GM21528 (cell line): ENCODE results near the gene APOOL.
"Not testable (repeated sequence)": the region's sequence is repeated elsewhere in the genome, so short reads cannot be mapped to it uniquely, and the experiment has no call there.

Experiments used
- ATAC-seq: cut with Tn5 transposase; IDR thresholded peaks from one replicate; pipeline ENCODE4 v1.9.1; 2021; ENCODE audit warnings: mild to moderate bottlenecking, moderate library complexity; ENCODE audit not compliant: unreplicated experiment, low FRiP score

Gene APOOL, protein sequence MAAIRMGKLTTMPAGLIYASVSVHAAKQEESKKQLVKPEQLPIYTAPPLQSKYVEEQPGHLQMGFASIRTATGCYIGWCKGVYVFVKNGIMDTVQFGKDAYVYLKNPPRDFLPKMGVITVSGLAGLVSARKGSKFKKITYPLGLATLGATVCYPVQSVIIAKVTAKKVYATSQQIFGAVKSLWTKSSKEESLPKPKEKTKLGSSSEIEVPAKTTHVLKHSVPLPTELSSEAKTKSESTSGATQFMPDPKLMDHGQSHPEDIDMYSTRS

DNA sequence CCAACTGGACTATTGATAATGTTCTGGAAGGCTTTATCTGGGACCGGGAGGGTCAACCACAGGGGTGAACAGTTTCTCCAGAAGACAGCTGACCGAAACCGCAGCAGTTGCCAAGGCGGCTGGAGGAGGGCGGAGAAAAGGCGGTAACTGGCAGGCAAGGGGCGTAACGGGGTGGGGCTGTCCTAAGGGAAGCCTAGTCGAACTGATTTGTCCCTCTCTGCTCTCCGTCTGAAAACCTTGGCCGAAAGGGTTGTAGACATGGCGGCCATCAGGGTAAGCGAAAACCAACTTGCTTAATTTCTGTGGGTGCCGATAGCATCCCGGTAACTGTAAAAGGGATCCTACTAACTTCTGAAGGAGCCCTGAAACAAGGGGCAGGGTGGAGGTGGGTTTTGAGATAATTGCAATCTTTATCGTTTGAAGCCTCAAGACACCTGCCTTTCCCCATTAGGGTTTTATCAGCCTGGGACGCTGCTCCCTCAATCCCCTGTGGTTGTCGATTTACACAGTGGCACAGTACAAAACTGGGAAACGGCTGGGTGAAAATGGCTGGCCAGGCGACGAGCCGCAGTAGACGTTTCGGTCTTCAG lies at the start of gene APOOL:
APOOL (plus strand) TSS at position 223 of the 590 bp plus-strand sequence; CDS start at position 259, 36 bp downstream.
- peak; percentile 98 for ATAC-seq

GRCh38 chrX:84956304-84956703 lies 47.4 kb upstream of the APOOL start:
- no peak for ATAC-seq

DNA sequence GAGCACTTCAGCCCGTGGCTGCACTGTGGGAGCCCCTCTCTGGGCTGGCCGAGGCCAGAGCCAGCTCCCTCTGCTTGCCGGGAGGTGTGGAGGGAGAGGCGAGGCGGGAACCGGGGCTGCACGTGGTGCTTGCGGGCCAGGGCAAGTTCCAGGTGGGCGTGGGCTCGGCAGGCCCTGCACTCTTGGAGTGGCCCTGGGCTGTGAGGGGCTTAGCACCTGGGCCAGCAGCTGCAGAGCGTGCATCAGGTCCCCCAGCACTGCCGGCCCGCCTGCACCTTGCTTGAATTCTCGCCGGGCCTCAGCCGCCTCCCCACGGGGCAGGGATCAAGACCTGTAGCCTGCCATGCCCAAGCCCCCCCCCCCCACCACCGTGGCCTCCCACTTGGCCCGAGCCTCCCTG lies 28.9 kb upstream of the APOOL start:
- no peak for ATAC-seq

DNA sequence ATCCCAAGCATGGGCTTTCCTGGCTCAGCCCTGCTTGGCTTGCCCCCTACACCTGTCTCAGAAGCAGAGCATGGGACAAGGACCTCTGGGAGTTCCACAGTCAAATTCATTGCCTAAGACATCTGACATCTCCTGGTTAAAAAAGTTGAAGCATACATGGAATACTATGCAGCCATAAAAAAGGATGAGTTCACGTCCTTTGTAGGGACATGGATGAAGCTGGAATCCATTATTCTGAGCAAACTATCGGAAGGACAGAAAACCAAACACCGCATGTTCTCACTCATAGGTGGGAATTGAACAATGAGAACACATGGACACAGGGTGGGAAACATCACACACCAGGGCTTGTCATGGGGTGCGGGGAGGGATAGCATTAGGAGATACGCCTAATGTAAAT lies 11.9 kb upstream of the APOOL start:
- not testable (repeated sequence) for ATAC-seq

- no peak for ATAC-seq
Observed at GRCh38 chrX:84993150-84993549, 10.5 kb upstream of the APOOL start.

DNA sequence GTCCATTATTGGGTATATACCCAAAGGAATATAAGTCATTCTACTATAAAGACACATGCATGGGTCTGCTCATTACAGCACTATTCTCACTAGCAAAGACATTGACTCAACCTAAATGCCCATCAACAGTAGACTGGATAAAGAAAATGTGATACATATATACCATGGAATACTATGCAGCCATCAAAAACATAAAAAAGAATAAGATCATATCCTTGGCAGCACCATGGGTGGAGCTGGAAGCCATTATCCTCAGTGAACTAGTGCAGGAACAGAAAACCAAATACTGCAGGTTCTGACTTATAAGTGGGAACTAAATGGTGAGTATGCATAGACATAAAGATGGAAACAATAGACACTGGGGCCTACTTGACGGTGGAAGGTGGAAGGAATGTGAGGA lies 2.3 kb upstream of the APOOL start:
- ATAC-seq, result no peak

DNA sequence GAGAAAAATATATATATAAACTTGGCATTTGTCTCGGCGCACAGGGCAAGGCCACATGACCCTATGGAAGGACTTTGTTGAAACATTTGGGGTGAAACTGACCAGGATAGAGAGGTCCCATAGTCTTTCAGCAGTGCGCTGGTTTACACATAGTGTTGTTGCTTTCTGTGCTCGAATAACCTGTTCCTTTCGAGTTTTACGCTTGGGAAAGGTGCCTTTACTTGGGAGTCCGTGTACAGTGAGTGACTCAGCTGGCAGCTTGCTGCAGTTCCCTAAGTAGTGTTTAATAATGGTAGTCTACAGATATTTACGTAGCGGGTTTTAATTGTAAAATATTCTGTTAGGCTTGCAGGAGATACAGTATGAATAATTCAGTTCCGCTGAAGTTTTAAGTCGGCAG lies 578 bp downstream of the APOOL start:
- ATAC-seq, result peak; percentile 4

GRCh38 chrX:85012098-85012497 lies 8.4 kb downstream of the APOOL start:
- no peak for ATAC-seq

DNA sequence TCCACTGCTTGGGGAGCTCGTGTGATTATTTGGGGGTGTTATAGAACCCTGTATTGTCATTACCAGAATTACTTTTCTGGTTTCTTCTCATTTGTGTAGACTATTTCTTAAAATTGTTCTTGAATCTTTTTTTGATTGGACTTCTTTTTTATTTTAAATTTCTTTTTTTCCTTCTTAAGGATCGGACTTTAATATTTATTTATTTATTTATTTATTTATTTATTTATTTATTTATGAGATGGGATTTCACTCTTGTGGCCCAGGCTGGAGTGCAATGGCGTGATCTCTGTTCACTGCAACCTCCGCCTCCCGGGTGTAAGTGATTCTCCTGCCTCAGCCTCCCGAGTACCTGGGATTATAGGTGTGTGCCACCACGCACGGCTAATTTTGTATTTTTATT lies 11.7 kb downstream of the APOOL start:
- ATAC-seq, result not testable (repeated sequence)

GRCh38 chrX:85017721-85018120 lies 14.0 kb downstream of the APOOL start:
- ATAC-seq, result no peak

DNA sequence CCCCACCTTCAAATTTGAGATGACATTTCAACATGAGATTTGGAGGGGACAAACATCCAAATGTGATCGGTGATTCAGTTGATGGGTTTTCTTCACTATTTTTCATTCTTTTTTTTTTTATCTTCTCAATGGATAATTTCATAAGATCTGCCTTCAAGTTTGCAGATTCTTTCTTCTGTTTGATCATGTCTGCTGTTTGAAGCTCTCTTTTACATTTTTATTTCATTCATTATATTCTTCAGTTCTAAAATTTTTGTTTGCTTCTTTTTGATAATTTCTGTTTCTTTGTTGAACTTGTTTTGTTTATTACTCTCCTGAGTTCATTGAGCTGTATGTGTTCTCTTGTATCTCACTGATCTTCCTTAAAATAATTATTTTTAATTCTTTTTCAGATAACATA lies 14.8 kb downstream of the APOOL start:
- ATAC-seq, result no peak

DNA sequence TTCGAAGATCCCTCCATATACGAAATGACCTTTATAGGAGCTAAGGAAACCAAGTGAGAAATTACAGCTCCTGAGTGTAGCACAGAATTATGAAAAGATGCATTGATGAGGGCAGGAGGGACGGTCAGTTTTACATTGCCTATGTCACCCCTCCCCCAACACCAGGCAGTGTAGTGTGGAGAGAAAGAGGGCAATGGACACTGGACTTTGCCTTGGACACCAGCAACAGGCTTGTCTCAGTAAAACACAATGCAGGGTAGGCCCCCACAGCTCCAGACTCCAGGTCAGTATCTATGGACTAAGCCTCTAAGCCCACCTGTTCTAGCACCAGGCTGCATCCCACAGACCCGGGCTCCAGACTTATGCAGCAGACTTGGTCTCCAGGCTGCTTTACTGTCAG lies 16.5 kb downstream of the APOOL start:
- ATAC-seq, result no peak

DNA sequence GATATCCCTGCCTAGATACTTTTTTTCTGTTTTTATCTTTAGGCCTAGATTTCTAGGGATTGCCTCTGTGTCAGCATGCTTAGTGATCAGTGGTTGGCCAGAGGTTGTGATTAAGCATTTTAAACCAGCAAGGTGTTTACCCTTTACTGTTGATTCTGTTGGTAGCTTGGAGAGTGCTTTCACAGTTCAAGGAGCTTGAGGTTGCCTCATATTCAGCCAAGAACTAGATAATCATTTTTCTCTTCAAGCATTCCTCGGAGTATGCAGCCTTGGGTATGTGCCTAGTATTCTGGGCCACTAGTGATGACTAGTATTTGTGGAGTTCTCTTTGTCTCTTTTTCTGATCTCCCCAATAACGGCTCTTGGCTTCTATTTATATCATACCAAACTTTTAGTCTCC lies 20.4 kb downstream of the APOOL start:
- ATAC-seq, result no peak

- ATAC-seq, result no peak
Observed at GRCh38 chrX:85024562-85024961, 20.9 kb downstream of the APOOL start.

GRCh38 chrX:85026170-85026569 lies 22.5 kb downstream of the APOOL start:
- no peak for ATAC-seq

- ATAC-seq, result no peak
Observed at GRCh38 chrX:85029043-85029442, 25.4 kb downstream of the APOOL start.

DNA sequence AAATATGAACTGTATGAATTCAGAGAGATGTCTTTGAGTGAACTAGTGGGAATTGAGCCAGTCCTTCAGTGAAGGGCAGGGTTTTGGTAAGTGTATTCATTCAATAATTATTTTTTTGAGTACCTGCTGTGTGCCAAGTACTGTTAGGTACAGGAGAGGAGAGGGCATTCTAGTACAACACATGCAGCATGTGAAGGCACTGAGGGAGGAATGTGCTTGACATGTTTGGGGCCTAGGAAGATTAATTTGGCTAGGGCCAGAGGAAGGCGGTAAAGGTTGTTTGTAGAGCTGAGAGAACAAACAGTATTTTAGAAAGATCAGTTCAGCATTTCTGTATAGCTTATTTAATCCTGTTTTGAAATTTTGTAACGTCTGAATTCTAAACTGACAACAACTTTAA lies 27.8 kb downstream of the APOOL start:
- no peak for ATAC-seq

DNA sequence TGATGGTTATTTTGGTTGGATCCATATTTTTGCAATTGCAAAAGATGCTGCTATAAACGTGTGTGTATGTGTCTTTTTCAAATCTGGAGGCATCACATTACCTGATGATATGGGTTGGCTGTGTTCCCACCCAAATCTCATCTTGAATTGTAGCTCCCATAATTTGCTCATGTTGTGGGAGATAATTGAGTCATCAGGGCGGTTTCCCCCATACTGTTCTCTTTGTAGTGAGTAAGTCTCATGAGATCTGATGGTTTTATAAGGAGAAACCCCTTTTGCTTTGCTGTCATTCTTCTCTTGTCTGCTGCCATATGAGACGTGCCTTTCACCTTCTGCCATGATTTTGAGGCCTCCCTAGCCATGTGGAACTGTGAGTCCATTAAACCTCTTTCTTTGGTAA lies 33.4 kb downstream of the APOOL start:
- no peak for ATAC-seq

- no peak for ATAC-seq
Observed at GRCh38 chrX:85051627-85052026, 48.0 kb downstream of the APOOL start.

DNA sequence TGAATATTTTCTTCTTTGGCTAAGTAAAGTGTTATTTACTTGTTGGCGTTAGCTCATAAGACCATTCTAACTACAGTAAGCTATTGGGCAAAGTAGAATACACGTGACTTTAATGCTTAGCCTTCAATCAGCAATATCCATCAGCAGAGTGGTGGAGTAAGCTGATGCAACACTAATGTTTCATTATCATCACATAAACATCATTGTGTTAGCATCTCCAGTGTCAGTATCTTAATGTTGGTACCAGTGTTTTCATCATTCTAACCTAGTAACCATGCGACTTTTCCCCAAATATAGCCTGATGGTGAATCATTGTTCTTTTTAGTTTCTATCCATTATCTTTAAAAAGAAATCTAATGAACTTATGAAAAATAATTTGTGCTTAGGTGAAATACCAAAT lies 48.5 kb downstream of the APOOL start:
- no peak for ATAC-seq

DNA sequence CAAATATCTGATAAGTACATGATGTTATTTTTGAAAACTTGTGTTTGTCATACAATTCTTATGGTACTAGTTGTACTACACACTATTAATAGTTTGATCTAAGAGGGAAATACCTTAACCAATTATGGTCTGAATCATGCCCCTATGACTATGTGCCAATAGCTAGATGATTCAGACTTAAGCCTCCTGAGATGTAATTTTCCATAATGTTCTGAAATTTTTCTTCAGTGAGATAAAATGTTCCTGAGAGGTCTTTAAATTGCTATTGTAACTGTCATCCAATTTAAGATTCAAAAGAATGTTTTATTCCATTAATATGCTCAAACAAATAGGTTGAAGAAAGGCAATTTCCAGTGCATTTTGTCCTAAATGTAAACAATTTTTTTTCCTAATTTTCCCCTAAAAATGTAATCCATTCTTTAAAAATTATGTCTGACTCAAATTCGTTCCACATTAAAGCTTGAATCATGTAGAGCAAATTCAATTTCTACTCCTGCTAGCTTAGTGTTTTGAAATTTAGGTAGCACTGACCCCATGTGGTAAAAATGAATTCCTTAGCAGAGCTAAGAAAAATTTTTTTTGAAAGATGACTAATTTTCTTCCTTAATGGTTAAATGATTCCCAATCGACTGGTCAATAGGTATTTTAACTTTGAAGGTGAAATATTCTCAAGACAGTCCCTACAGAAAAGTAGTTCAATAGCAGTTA lies 49.1 kb downstream of the APOOL start:
- ATAC-seq, result no peak
